NCI-H2029 (cell line): Measurements from ENCODE around the gene PRXL2A.

Source experiments
- DNase-seq: peaks from one replicate; lab custom pipeline; 2025; lab: John Stamatoyannopoulos, UW

PRXL2A gene

DNA sequence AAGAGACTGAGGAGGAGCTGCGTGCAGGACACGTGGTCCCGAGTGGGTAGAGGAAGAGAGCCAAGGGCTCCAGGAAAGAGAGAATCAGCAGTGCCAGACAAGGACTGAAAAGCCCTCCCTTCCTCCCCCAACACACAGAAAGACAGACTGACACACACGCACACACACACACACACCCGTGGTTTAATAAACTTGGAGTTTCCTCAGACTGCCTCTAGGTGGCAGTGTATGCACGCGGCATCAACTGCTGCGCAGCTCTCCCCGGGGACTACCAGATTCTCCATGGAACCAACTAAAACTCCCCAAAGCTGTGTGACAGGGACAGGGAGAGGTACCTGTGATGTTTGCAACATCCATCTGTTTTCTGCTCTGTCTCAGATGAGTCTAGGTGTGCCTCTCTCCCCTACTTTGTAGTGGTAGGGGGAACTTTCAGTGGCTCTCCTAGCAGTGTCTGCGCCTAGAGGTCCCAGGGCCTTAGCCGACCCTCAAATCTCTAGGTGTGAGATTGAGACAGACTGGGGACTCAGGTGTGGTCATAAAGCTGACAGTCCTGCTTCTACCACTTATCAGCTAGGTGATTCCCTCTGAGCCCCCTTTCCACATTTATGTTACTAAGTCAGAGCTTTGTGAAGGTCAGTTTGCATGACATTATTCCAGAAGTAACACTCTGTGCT lies 36.4 kb downstream of the PRXL2A start:
- no peak for DNase-seq

DNA sequence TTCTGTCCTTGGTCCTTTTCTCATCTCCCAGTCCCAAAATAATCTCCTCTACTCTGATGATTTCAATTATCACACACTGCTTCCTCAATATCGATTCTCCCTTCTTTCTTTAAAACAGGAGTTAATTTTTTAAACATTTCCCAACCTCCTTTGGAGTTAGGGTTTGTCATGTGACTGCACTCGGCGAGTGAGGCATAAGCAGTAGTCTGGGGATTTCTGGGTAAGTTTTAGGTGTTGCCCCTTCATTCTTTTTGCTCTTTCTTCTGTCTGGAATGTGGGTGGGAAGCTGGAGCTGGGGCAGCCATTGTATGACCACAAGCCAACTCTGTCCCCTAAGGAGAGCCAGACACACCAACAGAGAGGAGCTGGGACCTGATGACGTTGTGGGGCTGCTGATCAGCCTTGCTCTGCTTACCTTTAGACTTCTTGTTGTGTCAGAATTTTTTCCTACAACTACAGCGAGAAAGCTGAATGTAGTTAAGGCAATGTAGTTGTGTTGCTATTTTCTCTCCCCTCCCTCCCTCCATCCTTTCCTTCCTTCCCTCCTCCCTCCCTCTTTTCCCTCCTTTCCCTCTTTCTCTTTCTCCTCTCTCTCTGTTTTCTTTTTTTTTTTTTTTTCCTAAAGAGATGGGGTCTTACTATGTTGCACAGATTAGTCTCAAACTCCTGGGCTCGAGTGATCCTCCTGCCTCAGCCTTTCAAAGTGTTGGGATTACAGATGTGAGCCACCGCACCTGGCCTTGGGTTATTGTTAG lies 39.3 kb downstream of the PRXL2A start:
- DNase-seq = no peak

DNA sequence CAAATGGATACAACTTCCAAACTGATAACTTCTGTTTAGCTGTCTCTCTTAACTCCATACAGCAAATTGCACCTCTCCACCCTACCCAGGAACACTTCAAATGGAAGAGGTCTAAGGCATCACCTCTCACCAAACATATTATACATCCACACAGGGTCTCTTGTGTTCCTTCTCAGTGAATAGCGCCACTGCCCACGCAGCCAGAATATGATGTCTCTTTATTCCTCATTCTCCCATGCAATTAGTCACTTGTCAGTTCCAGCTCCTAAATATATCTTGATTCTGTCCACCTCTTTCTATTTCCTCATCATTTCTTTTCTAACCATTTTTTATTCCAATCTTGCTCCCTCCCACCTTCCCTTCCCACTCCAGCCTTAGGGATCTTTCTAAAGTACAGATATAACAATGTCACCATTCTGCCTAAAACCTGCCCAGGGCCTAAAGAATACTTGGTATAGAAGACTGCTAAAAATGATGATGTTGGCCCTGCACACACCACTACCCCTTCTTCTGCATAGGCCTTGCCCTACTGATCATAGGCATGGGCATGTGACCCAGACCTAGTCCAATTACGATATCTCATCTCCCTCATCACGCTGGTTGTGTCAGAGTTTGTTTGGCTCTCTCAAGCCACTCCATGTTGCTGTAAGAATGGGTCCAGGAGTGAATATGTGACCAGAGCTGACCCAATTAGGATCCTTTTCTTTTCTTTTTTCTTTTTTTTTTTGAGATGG lies 40.0 kb downstream of the PRXL2A start:
- DNase-seq = no peak

- DNase-seq = no peak
Observed at GRCh38 chr10:80449520-80449919, 41.2 kb downstream of the PRXL2A start.

- DNase-seq = no peak
Observed at GRCh38 chr10:80451132-80451531, 42.8 kb downstream of the PRXL2A start.

DNA sequence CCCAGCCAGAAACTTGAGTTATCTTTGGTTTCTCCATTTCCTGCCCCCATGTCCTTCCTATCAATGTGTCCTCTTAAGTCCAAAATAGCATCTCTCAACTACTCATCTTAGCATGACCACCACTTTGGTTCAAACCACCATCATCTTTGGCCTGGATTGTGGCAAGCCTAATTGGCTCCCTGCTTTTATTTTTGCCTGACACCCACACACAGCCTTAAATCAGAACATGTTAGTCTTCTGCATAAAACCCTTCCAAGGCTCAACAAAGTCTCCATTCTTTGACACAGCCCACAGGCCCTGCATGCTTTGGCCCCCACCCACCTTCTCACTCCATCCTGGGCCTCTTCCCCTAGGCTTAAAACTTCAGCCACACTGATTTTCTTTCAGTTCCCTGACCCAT lies 43.7 kb downstream of the PRXL2A start:
- DNase-seq = no peak

- no peak for DNase-seq
Observed at GRCh38 chr10:80452640-80453039, 44.3 kb downstream of the PRXL2A start.

DNA sequence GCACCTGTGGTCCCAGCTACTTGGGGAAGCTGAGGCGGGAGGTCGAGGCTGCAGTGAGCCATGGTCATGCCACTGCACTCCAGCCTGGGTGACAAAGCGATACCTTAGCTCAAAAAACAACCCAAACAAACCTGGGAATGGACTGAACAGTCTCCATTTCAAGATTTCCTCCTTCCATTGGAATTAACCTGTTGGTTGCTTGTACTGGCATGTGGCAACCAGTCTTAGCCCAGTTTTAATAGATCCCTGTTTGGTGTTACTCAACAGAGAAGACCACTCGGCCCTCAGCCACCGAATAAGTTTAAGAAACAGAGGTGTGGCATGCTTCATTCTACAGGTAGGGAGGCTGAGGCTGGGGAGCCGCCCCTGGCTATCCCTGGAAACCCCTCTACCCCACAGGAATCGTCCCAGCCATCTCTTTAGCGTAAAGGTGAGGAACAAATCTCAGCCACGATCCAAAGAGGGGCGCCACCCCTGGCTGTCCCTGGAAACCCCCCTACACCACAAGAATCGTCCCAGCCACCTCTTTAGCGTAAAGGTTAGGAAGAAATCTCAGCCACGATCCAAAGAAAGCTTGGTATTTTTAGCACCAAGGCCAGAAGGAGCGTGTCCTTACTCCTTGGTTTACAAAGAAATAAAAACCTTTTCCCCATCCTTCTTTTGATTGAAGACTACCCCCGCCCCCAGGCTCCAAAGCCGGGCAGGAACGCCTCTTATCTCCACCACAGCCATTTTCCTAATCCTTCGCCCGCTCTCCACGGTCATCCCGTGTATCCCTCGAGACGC lies 44.9 kb downstream of the PRXL2A start:
- no peak for DNase-seq

DNA sequence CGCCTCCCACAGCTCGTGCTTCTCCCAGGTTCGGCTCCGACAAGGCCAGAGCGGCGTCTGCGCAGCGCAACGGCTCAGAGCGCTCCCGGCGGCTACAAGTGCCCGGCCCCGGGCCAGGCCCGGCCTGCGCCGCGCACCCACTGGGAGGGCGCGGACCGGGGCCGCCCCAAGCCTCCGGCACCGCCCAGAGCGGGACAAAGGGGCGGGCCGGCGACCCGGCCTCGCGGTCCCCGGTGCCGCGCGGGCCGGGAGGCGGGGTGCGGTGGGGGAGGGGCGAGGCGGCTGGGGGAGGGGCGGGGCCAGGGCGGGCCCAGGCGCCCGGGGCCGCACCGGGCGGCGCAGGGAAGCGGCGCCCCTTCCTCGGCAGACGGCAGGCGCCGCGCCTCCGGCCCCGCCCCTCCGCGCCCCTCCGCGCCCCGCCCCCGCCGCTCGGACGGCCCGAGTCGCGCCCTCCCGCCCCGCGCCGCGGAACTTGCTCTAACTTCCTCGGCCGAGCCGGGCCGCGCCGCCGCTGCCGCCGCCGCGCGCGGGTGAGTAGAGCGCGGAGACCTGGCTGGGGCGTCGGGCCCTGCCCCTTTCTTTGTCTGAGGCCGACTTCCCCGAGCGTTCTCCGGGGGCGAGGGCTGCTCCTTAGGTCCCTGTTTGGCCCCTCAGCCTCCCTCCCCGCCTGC lies 45.6 kb downstream of the PRXL2A start, which contains the start of gene TSPAN14:
Gene TSPAN14, plus strand, starts transcription at position 469 of the 671 bp plus-strand sequence. CDS start 34,924 bp downstream, outside the sequence.
- DNase-seq = peak; percentile 22

DNA sequence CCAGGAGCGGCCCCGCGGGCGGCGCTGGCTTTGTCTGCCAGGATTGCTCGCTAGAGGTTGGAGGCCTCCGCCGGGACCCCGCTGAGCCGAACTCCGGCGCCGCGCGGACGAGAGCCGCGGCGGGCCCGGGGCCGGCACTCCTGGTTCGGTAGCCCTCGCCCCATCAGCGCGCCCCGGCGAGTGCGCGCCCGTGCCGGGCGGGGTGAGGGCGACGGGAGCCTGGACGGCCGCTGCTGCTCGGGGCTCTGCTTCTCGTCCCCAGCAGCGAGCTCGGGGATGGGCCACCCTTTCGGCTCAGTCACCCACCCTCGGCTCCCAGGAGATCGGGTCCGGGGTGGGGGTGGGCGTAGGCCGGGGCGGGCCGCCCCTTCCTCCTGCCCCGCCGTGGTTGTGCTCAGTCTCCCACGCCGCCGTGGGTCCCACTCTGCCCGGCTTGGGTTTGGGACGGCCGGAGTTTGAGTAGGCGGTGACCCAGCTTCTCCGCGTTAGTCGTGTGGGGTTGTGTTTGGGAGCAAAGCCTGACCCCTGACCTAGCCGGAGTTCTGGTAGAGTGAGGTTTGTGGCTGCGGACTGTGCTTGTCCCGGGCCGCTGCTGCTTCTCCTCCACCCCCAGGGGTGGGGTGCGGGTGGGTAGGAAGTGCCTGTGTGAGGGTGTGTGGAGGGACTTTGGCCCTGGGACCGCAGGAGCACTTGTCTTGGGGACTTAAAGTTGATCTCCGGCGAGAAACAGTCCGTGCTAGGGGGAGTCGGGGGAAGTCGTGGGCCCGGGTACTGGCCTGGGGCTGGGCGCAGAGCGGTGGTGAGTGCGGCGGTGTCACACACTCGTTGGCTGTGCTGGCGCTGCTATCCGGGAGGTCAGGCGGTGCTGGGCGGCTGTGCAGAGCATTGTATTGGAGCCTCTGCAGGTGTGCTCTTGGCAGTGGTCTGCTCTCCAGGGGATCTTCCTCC lies 46.4 kb downstream of the PRXL2A start:
- DNase-seq = no peak

- no peak for DNase-seq
Observed at GRCh38 chr10:80455461-80456349, 47.4 kb downstream of the PRXL2A start.

GRCh38 chr10:80457554-80458262 lies 49.4 kb downstream of the PRXL2A start:
- no peak for DNase-seq

DNA sequence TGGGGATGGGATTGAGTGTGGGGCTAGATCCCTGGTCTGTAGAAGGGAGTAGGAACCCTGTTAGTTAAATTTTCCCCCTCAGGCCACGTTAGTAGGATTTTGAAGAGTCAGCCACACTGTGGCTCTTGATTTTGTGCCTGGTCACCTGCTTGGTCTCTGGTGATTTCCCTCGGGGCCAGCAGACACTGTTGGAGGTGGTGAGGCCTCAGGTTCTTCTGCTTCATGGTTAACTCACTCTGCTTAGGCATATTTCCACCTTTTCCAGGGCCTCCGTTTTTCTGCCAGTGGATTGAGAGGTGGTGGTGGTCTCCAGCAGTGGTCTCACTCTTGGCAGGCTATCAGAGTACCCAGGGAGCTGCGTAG lies 49.9 kb downstream of the PRXL2A start:
- DNase-seq = no peak

GRCh38 chr10:80458638-80459037 lies 50.3 kb downstream of the PRXL2A start:
- no peak for DNase-seq

DNA sequence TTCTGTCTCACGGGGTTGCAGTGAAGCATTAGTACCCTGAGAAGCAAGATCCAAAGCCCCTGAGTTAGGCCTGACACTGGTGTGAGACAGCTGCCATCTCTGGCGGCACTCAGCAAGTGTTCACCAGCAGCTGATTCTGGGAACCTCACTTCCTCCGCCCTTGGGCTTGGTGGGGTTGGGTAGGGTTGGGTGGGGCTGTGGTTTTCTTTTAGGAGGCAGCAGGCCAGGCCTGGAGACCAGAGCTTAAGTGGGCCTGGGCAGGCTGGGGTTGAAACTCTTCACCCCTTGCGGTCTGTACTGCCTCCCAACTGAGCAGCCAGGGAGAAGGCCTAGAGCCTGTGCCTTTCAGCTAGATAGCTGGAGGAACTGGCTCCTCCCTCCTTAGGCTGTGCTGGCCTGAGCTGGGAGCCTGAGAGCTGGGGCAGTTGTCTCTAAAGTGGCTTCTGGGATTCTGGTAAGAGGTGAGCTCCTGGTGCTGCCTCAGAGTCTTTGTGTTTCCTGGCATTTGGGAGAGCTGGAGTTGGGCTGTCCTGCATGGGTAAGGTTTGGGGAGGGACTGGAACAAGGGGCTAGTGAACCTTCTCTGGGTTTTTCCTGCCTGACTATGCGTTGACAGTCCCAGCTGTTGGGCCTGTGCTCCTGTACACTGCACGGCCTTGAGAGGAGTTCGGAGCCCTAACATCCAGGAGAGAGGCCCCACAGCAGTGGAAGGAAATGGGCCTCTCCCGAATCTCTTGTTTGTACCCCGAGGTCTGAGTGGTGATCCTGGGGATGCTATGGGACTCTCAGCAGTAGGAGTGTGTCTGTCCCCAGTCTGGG lies 50.9 kb downstream of the PRXL2A start:
- DNase-seq = no peak

GRCh38 chr10:80460399-80461207 lies 52.3 kb downstream of the PRXL2A start:
- DNase-seq = peak; percentile 65
